Right atrium auricular region (tissue), 2 donors: Measurements from ENCODE around the gene CCDC178. TPM values are rescaled to one million over a fixed set of nuclear protein-coding genes. Genes with fewer than 3 reads are reported as not detected.

Source experiments
- DNase-seq: peaks from one replicate; pipeline ENCODE4 v3.0.0-alpha.2; 2019; ENCODE audit warnings: low spot score
- H3K27ac ChIP-seq, 2 donors: fragments of 200-600 bp; sonication (generic); 1 replicate in 1 of 2; 2 replicates in 1 of 2; pipeline ENCODE4 v1.5.1; 2016 to 2019
- H3K27me3 ChIP-seq, 2 donors: fragments of 200-600 bp; sonication (generic); one replicate each; pipeline versions ENCODE4 v1.5.1 to v1.6.0; 2017 to 2019
- H3K36me3 ChIP-seq: fragments of 200-600 bp; sonication (generic); one replicate; pipeline ENCODE4 v1.5.1; 2016
- H3K4me1 ChIP-seq, 2 donors: fragments of 200-600 bp; sonication (generic); one replicate each; pipeline versions ENCODE4 v1.5.1 to v1.6.0; 2017 to 2019
- H3K4me3 ChIP-seq, 2 donors: fragments of 200-600 bp; sonication (generic); 1 replicate in 1 of 2; 2 replicates in 1 of 2; pipeline ENCODE4 v1.5.1; 2017 to 2019; ENCODE audit warnings: mild to moderate bottlenecking in 1 of 2, moderate library complexity in 1 of 2
- H3K9me3 ChIP-seq, 2 donors: fragments of 200-600 bp; sonication (generic); one replicate each; pipeline ENCODE4 v1.5.1; 2019
- total RNA-seq, 2 donors: library from RNA; depleted of rRNA; stranded (reverse); fragments of >200 nt; gene quantifications; one replicate each; pipeline ENCODE4 v1.1.0, GENCODE V29; 2016
- TF ChIP-seq, protein P1 (sequence below), 2 donors: fragments of 200-600 bp; sonication (generic); IDR thresholded peaks; one replicate each; pipeline ENCODE4 v1.5.1; 2019; ENCODE audit warnings: antibody characterized with exemption in 2 of 2

CCDC178 gene
- total RNA-seq, 2 donors from 2014 or later = not detected

DNA sequence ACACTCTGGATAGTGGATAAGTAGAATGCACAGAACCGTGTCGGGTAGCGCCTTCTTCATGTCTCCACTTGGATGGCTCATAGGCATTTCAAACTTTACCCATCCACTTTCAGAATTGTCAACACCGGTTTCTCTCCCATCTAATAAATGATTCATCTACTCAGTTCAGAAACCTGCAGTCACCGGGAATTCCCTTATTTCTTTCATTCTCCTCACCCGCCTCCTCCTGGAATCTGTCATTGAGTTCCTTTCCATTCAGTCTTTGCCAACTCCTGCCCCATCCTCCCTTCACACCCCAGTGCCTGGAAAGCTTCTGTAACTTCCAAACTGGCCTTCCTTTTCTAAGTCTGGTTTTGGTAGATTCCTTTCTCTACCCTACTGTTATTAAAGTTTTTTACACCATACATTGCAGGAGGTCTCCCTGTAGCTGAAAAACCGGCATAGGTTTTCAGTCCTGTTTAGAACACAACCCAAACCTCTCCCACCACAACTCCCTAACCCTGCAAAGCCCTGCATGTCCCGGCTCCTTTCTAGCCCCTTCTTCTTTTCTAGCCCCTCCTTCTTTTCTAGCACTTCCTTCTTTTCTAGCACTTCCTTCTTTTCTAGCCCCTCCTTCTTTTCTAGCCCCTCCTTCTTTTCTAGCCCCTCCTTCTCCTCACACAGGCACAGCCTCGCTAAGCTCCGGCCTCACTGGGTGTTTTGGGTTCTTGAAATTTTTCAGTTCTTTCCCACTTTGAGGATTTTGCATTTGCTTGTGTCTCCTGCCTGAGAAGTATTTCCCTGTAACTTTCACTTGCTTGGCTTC, 533.8 kb downstream of the CCDC178 start:
- Histone ChIP-seq H3K27me3 (no peaks in the 10 kb centered on the region), H3K9me3 (no peaks in the 10 kb centered on the region), H3K27ac (no peak overlapping the region), H3K4me3 (no peak overlapping the region), H3K36me3 (no peaks in the 10 kb centered on the region), H3K4me1 (no peaks in the 10 kb centered on the region)
- DNase-seq = no peak
- TF ChIP-seq, protein P1, sequence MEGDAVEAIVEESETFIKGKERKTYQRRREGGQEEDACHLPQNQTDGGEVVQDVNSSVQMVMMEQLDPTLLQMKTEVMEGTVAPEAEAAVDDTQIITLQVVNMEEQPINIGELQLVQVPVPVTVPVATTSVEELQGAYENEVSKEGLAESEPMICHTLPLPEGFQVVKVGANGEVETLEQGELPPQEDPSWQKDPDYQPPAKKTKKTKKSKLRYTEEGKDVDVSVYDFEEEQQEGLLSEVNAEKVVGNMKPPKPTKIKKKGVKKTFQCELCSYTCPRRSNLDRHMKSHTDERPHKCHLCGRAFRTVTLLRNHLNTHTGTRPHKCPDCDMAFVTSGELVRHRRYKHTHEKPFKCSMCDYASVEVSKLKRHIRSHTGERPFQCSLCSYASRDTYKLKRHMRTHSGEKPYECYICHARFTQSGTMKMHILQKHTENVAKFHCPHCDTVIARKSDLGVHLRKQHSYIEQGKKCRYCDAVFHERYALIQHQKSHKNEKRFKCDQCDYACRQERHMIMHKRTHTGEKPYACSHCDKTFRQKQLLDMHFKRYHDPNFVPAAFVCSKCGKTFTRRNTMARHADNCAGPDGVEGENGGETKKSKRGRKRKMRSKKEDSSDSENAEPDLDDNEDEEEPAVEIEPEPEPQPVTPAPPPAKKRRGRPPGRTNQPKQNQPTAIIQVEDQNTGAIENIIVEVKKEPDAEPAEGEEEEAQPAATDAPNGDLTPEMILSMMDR (IDR thresholded peaks at IDR 0.05) = no peak

DNA sequence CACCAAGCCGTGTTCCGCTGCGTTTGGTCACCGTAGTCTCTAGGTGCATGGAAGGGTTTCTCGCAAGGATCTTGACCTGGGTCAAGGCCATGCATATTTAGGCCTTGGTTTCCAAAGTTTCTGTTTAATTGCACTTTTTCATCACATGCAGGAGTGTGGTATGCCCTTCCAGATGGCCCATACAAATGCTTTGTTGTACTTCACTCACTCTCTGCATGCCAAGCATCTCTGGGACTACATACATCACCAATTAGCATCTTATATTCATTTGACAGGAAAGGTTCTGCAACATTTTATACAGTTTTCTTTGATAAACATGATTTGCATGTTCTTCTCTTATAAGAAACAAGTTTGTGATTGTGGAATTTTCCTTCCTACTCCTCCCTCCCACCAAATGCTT, 534.9 kb downstream of the CCDC178 start:
- Histone ChIP-seq H3K36me3 (no peaks in the 10 kb centered on the region), H3K27ac (no peak overlapping the region), H3K4me3 (no peak overlapping the region), H3K4me1 (no peaks in the 10 kb centered on the region), H3K9me3 (no peaks in the 10 kb centered on the region), H3K27me3 (no peaks in the 10 kb centered on the region)
- TF ChIP-seq, protein P1 (IDR thresholded peaks at IDR 0.05) = no peak
- no peak for DNase-seq

DNA sequence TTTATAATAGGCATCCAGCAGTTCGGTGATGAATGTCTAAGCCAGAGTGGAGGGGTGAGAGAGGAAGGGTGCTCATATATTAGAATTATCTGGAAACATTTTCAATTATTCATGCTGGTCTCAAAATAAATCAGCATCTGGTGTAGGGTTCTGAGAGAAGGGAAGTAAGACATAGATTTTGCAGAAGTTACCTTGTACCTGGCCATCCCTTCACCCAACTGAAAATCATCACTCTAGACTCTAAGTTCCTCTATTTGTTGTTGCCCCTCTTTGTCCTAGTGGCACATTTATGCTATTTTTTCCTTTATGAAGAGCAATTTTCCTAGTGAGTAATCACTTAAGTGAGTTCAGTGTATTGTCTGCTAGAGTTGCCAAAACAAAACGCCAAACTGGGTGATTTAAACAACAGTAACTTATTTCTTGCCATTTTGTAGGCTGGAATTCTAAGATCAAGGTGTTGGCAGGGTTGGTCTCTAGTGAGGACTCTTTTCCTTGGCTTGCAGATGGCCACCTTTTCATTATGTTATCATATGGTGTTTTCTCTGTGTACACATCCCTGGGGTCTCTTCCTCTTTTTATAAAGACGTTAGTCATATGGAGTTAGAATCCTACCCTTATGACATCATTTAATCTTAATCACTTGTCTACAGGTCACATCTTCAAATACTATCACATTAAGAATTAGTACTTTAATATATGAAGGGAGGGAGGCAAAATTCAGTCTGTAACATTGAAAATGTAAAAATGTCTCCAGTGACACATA, 537.8 kb downstream of the CCDC178 start:
- no peak overlapping the region for H3K27ac ChIP-seq
- no peak for DNase-seq
- peaks cover 0 to 2% of the 10 kb centered on the region in 2 donors for H3K9me3 ChIP-seq
- no peaks in the 10 kb centered on the region for H3K36me3 ChIP-seq
- H3K4me1 ChIP-seq = no peaks in the 10 kb centered on the region
- H3K27me3 ChIP-seq = no peaks in the 10 kb centered on the region
- TF ChIP-seq, protein P1 (IDR thresholded peaks at IDR 0.05) = no peak
- no peak overlapping the region for H3K4me3 ChIP-seq

DNA sequence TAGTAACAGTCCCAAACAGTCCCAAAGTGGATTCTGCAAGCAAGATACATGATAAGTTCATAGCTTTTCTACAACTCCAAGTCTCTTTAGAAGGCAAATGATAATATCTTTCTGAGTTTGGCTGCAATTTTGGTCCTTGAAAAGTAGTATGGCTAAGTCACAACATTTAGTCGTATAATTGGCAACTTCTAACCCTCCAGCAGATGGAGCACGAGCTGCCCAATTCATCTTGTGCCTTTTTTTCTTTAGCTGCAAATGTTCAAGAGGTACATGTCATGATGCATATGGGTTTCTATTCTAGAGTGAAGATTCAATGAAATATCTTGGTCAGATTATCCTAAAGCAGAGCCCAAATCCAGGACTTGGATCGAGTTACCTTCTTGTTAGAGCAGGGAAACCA, 540.7 kb downstream of the CCDC178 start:
- Histone ChIP-seq H3K9me3 (peaks cover 0 to 12% of the 10 kb centered on the region in 2 donors), H3K36me3 (no peaks in the 10 kb centered on the region), H3K4me3 (no peak overlapping the region), H3K27me3 (no peaks in the 10 kb centered on the region), H3K4me1 (no peaks in the 10 kb centered on the region), H3K27ac (no peak overlapping the region)
- TF ChIP-seq, protein P1 (IDR thresholded peaks at IDR 0.05) = no peak
- DNase-seq = no peak

DNA sequence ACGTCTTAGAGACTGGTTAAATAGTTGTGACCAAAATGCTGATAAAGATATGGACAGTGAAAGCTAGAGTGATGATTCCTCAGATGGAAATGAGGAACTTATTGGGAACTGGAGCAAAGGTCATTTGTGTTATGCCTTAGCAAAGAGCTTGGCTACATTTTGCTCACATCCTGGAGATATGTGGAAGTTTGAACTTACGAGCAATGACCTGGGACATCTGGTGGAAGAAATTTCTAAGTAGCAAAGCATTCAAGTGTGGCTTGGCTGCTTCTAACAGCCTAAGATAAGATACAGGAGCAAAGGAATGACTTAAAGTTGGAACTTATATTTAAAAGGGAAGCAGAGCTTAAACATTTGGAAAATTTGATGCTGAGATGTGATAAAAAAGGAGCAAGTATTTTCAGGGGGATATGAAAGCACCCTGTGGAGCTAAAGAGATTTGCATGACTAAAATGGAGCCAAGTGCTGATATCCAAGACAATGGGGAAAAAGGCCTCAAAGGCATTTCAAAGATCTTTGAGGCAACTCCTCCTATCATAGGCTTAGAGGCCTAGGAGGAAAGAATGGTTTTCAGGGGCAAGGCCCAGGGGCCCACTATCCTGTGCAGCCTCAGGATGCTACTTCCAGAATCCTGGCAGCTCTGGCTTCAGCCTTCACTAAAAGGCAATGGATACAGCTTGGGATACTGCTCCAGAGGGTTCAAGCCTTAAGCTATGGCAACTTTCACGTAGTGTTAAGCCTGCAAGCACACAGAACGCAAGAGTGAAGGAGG, 543.6 kb downstream of the CCDC178 start:
- no peak overlapping the region for H3K4me3 ChIP-seq
- H3K4me1 ChIP-seq = no peaks in the 10 kb centered on the region
- no peaks in the 10 kb centered on the region for H3K27me3 ChIP-seq
- no peak overlapping the region for H3K27ac ChIP-seq
- no peaks in the 10 kb centered on the region for H3K36me3 ChIP-seq
- no peak for DNase-seq
- peaks cover 0 to 12% of the 10 kb centered on the region in 2 donors for H3K9me3 ChIP-seq
- TF ChIP-seq, protein P1 (IDR thresholded peaks at IDR 0.05) = no peak
